ENCODE results near the gene EVI5. TPM values are rescaled to one million over a fixed set of nuclear protein-coding genes. Genes with fewer than 3 reads are reported as not detected.

EVI5 gene
- total RNA-seq, 1 experiment from 2014 or later: 31.6 TPM

DNA sequence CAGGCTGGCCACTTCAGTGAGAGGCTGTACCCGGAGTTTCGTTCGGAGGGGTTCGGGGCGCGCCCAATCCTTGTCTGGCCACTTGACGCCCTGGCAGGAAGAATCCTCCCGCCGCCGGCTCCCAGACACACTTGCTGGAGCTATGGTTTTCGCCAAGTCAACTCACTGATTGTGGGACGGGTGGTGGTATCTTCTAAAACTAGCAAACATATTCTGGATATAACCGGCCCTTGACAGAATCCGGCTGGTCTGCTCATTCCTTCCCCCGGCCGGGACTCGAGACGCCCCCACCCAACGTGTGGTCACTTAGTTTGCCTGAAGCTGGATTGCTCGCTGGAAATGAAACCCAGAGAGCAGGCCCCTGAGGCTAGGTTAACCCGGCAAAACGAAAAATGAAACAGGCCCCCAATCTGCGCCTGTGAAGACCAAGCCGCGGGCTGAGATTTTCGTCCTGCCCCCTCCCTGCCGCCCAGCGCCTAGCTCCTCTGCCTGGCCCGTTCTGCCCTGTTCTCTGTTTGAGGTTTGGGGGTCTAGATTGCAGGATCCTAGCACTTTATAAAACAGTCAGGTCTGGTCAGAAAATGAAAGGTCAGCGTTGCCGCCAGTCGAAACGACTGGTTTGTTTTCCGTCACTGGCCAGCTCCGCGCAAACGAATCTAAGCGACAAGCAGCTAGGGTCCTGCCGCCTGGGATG is 302.8 kb downstream of the EVI5 start:
- CTCF ChIA-PET: interaction anchor here (1.1 kb wide), 1 partner anchor 172 kb away, joined by 3 read pairs; no protein-coding TSS in a partner anchor
- Histone ChIP-seq H3K4me3 (ENCODE audit: low read depth, low read length, poor library complexity, severe bottlenecking) (peak overlapping the region; percentile 61), H3K27ac (ENCODE audit: low read depth, low read length, poor library complexity, severe bottlenecking) (no peak overlapping the region), H3K27me3 (replicated peaks; ENCODE audit: insufficient read depth, low read depth, low read length, poor library complexity) (peaks cover 51% of the 10 kb centered on the region), H3K36me3 (ENCODE audit: insufficient read depth, low read length, poor library complexity, severe bottlenecking) (no peaks in the 10 kb centered on the region), H3K9me3 (ENCODE audit: low read depth, low read length, poor library complexity, severe bottlenecking) (no peaks in the 10 kb centered on the region), H3K4me1 (ENCODE audit: insufficient read depth, low read length, poor library complexity, severe bottlenecking) (peaks cover 22% of the 10 kb centered on the region)
- intact Hi-C loops (cut with micrococcal nuclease; ENCODE audit: unreplicated experiment): loop anchor here (10.0 kb wide), 2 partner anchors 107 to 167 kb away; no protein-coding TSS in a partner anchor
- TF ChIP-seq, protein P1, sequence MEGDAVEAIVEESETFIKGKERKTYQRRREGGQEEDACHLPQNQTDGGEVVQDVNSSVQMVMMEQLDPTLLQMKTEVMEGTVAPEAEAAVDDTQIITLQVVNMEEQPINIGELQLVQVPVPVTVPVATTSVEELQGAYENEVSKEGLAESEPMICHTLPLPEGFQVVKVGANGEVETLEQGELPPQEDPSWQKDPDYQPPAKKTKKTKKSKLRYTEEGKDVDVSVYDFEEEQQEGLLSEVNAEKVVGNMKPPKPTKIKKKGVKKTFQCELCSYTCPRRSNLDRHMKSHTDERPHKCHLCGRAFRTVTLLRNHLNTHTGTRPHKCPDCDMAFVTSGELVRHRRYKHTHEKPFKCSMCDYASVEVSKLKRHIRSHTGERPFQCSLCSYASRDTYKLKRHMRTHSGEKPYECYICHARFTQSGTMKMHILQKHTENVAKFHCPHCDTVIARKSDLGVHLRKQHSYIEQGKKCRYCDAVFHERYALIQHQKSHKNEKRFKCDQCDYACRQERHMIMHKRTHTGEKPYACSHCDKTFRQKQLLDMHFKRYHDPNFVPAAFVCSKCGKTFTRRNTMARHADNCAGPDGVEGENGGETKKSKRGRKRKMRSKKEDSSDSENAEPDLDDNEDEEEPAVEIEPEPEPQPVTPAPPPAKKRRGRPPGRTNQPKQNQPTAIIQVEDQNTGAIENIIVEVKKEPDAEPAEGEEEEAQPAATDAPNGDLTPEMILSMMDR (conservative IDR thresholded peaks at IDR 0.05; ENCODE audit: low read depth, low read length): no peak
- TF ChIP-seq EZH2 (IDR thresholded peaks at IDR 0.05; ENCODE audit: borderline replicate concordance, low read depth, low read length, poor library complexity, severe bottlenecking): no peak
- POLR2A ChIA-PET (ENCODE audit: low non-redundant PET): interaction anchor here (0.6 kb wide), 1 partner anchor 14 kb away, joined by 5 read pairs; no protein-coding TSS in a partner anchor
- BruUV-seq (replicated peaks): no TSS peak
- no peak for DNase-seq (ENCODE audit: low spot score)

DNA sequence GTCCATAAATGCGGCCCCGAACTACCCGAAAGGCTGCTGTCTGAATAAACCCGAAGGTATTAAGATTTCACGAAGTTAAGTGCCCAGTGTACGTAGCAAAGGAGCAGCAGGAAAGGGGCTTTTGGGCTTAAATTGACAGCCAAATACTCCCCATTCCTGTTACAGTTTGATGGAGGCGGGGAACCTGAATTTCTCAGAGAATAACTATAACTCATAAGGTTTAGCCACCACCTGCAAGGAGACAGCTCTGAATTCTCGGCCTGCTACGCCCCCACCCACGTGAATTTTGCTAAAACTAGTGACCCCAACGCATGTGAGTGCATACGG is 303.3 kb downstream of the EVI5 start:
- no peak for DNase-seq (ENCODE audit: low spot score)
- TF ChIP-seq, protein P1 (conservative IDR thresholded peaks at IDR 0.05; ENCODE audit: low read depth, low read length): no peak
- no peak for TF ChIP-seq EZH2 (IDR thresholded peaks at IDR 0.05; ENCODE audit: borderline replicate concordance, low read depth, low read length, poor library complexity, severe bottlenecking)
- ChIA-PET CTCF (no interaction called here), POLR2A (ENCODE audit: low non-redundant PET) (no interaction called here)
- peaks cover 46% of the 10 kb centered on the region for H3K27me3 ChIP-seq (replicated peaks; ENCODE audit: insufficient read depth, low read depth, low read length, poor library complexity)
- no peak overlapping the region for H3K4me3 ChIP-seq (ENCODE audit: low read depth, low read length, poor library complexity, severe bottlenecking)
- H3K4me1 ChIP-seq (ENCODE audit: insufficient read depth, low read length, poor library complexity, severe bottlenecking): peaks cover 22% of the 10 kb centered on the region
- intact Hi-C loops (cut with micrococcal nuclease; ENCODE audit: unreplicated experiment): loop anchor here (10.0 kb wide), 2 partner anchors 107 to 167 kb away; no protein-coding TSS in a partner anchor
- H3K27ac ChIP-seq (ENCODE audit: low read depth, low read length, poor library complexity, severe bottlenecking): no peak overlapping the region
- H3K36me3 ChIP-seq (ENCODE audit: insufficient read depth, low read length, poor library complexity, severe bottlenecking): no peaks in the 10 kb centered on the region
- BruUV-seq (replicated peaks): no TSS peak
- H3K9me3 ChIP-seq (ENCODE audit: low read depth, low read length, poor library complexity, severe bottlenecking): no peaks in the 10 kb centered on the region

DNA sequence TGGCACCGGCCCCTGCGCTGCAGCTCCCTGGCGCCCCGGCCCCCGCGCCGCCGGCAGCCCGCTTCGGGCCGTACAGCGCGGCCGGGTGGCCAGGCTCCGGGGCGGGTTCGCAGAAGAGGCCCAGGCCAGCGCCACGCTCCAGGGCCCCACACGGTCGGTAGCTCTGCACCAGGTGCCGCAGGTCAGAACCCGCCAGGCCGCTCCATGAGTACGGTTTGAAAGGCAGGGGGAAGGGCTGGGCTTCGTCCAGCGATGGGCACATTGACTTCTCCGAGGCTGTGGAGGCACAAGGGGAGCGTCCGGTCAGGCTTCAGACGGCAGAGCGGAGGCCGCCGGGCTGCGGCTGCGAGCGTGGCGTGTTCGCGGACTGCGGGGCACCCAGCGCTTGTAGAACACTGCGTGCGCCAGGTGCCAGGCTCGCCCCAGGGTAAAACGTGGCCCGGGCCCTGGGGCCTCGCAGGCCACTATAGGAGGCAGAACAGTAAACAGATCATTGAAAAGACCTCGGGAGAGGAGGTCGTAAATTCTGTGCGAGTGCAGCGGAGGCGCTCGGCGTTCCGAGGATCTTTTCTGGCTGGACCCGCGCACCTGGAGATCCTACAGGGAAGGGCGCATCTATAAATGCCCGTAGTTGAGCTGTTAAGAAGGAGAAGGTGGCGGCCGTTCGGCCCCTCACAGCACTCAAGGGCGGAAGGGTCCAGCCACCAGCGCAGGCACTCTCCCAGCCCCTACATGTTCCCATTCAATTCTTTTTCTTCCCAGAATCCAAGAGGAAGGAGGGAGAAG is 303.9 kb downstream of the EVI5 start:
- Histone ChIP-seq H3K4me1 (ENCODE audit: insufficient read depth, low read length, poor library complexity, severe bottlenecking) (peaks cover 22% of the 10 kb centered on the region), H3K4me3 (ENCODE audit: low read depth, low read length, poor library complexity, severe bottlenecking) (no peak overlapping the region), H3K36me3 (ENCODE audit: insufficient read depth, low read length, poor library complexity, severe bottlenecking) (no peaks in the 10 kb centered on the region), H3K27me3 (replicated peaks; ENCODE audit: insufficient read depth, low read depth, low read length, poor library complexity) (peaks cover 43% of the 10 kb centered on the region), H3K27ac (ENCODE audit: low read depth, low read length, poor library complexity, severe bottlenecking) (no peak overlapping the region), H3K9me3 (ENCODE audit: low read depth, low read length, poor library complexity, severe bottlenecking) (no peaks in the 10 kb centered on the region)
- TF ChIP-seq, protein P1 (conservative IDR thresholded peaks at IDR 0.05; ENCODE audit: low read depth, low read length): no peak
- TF ChIP-seq EZH2 (IDR thresholded peaks at IDR 0.05; ENCODE audit: borderline replicate concordance, low read depth, low read length, poor library complexity, severe bottlenecking): no peak
- intact Hi-C loops (cut with micrococcal nuclease; ENCODE audit: unreplicated experiment): loop anchor here (10.0 kb wide), 2 partner anchors 106 to 166 kb away; no protein-coding TSS in a partner anchor
- ChIA-PET CTCF (no interaction called here), POLR2A (ENCODE audit: low non-redundant PET) (no interaction called here)
- no TSS peak for BruUV-seq (replicated peaks)
- no peak for DNase-seq (ENCODE audit: low spot score)
